ENCODE results near the gene TMEM184A. TPM values are rescaled to one million over a fixed set of nuclear protein-coding genes. Genes with fewer than 3 reads are reported as not detected.

The TMEM184A gene
- total and polyA plus RNA-seq, 2 of the 13 experiments (the other 11 are each of a cell fraction or from before 2014, with no cell fraction given), result 9.5 to 20.4 TPM

DNA sequence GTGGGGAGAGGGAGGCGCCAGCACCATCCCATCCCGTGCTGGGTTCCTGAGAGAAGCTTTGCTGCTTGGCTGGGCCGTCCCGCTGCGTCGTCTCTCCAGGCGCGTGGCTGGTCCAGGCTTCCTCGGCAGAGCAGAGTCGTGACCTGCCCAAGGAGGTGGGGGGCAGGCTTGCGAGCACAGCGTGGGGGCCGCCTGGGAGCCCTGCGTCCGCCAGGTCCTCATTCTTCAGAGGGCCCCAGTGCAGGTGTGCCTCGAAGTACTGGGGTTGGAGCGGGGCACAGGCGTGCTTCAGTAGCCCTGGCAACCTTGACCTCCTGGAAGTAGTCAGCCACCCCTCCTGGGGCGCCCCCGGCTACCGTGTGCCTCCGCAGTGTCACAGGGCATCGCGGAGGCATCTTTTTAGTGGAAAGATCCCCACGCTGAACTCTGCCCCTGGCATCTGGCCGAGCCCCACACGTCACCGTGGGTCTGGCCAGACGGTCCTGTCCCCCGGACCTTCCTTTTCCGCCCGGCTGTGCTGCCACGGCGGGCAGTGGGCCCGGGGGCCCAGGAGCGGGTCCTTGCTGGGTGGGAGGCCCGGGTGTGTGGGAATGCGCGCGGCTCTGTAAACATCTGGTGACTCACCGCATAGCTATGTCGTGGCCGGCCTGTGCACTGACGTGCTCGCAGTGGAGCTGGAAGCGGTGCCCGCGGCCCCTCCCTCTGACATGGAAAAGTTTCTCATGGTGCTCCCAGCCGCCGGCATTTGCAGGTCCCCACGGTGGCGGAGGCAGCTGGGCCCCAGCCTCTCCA lies 19.1 kb downstream of the TMEM184A start (continued):
- TF ChIP-seq, protein P1, sequence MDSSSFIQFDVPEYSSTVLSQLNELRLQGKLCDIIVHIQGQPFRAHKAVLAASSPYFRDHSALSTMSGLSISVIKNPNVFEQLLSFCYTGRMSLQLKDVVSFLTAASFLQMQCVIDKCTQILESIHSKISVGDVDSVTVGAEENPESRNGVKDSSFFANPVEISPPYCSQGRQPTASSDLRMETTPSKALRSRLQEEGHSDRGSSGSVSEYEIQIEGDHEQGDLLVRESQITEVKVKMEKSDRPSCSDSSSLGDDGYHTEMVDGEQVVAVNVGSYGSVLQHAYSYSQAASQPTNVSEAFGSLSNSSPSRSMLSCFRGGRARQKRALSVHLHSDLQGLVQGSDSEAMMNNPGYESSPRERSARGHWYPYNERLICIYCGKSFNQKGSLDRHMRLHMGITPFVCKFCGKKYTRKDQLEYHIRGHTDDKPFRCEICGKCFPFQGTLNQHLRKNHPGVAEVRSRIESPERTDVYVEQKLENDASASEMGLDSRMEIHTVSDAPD (CRISPR knock-in tag; IDR thresholded peaks at IDR 0.05), result no peak
- TF ChIP-seq MAFG (CRISPR knock-in tag; IDR thresholded peaks at IDR 0.05) (no peak), HES4 (CRISPR knock-in tag; IDR thresholded peaks at IDR 0.05; ENCODE audit: borderline replicate concordance) (no peak), TBX3 (IDR thresholded peaks at IDR 0.05; ENCODE audit: borderline replicate concordance) (peak; percentile 34; the same call in 1 of the 2 replicates), ZSCAN30 (CRISPR knock-in tag; IDR thresholded peaks at IDR 0.05) (no peak), KAT8 (CRISPR knock-in tag; IDR thresholded peaks at IDR 0.05) (peak; percentile 76), ZKSCAN1 (IDR thresholded peaks at IDR 0.05; ENCODE audit: low read length) (no peak), JARID2 (CRISPR knock-in tag; IDR thresholded peaks at IDR 0.05; ENCODE audit: insufficient replicate concordance) (no peak), ZNF274 (CRISPR knock-in tag; IDR thresholded peaks at IDR 0.05) (peak; percentile 61; the same call in 1 of the 2 replicates), NFE2L2 (IDR thresholded peaks at IDR 0.05; ENCODE audit: low read length) (no peak), KLF15 (CRISPR knock-in tag; IDR thresholded peaks at IDR 0.05; ENCODE audit: borderline replicate concordance) (no peak), EP300 (IDR thresholded peaks at IDR 0.05; ENCODE audit: low read depth in 2 of 2, low read length in 2 of 2) (peak in 1 of 2 experiments; percentile 72; a peak in 2 of 4 replicates), EP300 (CRISPR knock-in tag; IDR thresholded peaks at IDR 0.05; ENCODE audit: borderline replicate concordance) (peak; percentile 64; the same call in 1 of the 2 replicates), ZNF605 (CRISPR knock-in tag; IDR thresholded peaks at IDR 0.05) (peak; percentile 54; the same call in 1 of the 2 replicates)
- TF ChIP-seq, protein P2, sequence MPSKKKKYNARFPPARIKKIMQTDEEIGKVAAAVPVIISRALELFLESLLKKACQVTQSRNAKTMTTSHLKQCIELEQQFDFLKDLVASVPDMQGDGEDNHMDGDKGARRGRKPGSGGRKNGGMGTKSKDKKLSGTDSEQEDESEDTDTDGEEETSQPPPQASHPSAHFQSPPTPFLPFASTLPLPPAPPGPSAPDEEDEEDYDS (CRISPR knock-in tag; IDR thresholded peaks at IDR 0.05), result no peak
- TF ChIP-seq, protein P3, sequence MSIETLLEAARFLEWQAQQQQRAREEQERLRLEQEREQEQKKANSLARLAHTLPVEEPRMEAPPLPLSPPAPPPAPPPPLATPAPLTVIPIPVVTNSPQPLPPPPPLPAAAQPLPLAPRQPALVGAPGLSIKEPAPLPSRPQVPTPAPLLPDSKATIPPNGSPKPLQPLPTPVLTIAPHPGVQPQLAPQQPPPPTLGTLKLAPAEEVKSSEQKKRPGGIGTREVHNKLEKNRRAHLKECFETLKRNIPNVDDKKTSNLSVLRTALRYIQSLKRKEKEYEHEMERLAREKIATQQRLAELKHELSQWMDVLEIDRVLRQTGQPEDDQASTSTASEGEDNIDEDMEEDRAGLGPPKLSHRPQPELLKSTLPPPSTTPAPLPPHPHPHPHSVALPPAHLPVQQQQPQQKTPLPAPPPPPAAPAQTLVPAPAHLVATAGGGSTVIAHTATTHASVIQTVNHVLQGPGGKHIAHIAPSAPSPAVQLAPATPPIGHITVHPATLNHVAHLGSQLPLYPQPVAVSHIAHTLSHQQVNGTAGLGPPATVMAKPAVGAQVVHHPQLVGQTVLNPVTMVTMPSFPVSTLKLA (IDR thresholded peaks at IDR 0.05), result no peak
- TF ChIP-seq, protein P4, sequence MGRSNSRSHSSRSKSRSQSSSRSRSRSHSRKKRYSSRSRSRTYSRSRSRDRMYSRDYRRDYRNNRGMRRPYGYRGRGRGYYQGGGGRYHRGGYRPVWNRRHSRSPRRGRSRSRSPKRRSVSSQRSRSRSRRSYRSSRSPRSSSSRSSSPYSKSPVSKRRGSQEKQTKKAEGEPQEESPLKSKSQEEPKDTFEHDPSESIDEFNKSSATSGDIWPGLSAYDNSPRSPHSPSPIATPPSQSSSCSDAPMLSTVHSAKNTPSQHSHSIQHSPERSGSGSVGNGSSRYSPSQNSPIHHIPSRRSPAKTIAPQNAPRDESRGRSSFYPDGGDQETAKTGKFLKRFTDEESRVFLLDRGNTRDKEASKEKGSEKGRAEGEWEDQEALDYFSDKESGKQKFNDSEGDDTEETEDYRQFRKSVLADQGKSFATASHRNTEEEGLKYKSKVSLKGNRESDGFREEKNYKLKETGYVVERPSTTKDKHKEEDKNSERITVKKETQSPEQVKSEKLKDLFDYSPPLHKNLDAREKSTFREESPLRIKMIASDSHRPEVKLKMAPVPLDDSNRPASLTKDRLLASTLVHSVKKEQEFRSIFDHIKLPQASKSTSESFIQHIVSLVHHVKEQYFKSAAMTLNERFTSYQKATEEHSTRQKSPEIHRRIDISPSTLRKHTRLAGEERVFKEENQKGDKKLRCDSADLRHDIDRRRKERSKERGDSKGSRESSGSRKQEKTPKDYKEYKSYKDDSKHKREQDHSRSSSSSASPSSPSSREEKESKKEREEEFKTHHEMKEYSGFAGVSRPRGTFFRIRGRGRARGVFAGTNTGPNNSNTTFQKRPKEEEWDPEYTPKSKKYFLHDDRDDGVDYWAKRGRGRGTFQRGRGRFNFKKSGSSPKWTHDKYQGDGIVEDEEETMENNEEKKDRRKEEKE (IDR thresholded peaks at IDR 0.05), result no peak
- TF ChIP-seq, protein P5, sequence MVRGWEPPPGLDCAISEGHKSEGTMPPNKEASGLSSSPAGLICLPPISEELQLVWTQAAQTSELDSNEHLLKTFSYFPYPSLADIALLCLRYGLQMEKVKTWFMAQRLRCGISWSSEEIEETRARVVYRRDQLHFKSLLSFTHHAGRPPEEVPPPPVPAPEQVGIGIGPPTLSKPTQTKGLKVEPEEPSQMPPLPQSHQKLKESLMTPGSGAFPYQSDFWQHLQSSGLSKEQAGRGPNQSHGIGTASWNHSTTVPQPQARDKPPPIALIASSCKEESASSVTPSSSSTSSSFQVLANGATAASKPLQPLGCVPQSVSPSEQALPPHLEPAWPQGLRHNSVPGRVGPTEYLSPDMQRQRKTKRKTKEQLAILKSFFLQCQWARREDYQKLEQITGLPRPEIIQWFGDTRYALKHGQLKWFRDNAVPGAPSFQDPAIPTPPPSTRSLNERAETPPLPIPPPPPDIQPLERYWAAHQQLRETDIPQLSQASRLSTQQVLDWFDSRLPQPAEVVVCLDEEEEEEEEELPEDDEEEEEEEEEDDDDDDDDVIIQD (CRISPR knock-in tag; IDR thresholded peaks at IDR 0.05; ENCODE audit: low read depth), result no peak
- TF ChIP-seq, protein P6, sequence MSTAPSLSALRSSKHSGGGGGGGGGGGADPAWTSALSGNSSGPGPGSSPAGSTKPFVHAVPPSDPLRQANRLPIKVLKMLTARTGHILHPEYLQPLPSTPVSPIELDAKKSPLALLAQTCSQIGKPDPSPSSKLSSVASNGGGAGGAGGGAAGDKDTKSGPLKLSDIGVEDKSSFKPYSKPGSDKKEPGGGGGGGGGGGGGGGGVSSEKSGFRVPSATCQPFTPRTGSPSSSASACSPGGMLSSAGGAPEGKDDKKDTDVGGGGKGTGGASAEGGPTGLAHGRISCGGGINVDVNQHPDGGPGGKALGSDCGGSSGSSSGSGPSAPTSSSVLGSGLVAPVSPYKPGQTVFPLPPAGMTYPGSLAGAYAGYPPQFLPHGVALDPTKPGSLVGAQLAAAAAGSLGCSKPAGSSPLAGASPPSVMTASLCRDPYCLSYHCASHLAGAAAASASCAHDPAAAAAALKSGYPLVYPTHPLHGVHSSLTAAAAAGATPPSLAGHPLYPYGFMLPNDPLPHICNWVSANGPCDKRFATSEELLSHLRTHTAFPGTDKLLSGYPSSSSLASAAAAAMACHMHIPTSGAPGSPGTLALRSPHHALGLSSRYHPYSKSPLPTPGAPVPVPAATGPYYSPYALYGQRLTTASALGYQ (CRISPR knock-in tag; IDR thresholded peaks at IDR 0.05), result peak; percentile 84; the same call in 1 of the 2 replicates

Data from HepG2 (cell line).